ENCODE measurements around the gene ANO2.

The ANO2 gene

GRCh38 chr12:5964913-5965900, 20.1 kb upstream of the ANO2 start:
- DNase-seq: no peak

GRCh38 chr12:5963515-5963914, 18.5 kb upstream of the ANO2 start:
- no peak for DNase-seq

- no peak for DNase-seq
Measured at GRCh38 chr12:5960783-5961182, 15.7 kb upstream of the ANO2 start.

- no peak for DNase-seq
Measured at GRCh38 chr12:5956987-5957386, 11.9 kb upstream of the ANO2 start.

- DNase-seq: no peak
Measured at GRCh38 chr12:5954661-5955060, 9.6 kb upstream of the ANO2 start.

- no peak for DNase-seq
Measured at GRCh38 chr12:5953835-5954586, 9.0 kb upstream of the ANO2 start.

GRCh38 chr12:5952031-5952430, 7.0 kb upstream of the ANO2 start:
- DNase-seq: no peak

GRCh38 chr12:5948696-5949095, 3.6 kb upstream of the ANO2 start:
- DNase-seq: no peak

GRCh38 chr12:5947006-5947405, 1.9 kb upstream of the ANO2 start:
- DNase-seq: no peak

- no peak for DNase-seq
Measured at GRCh38 chr12:5946388-5946787, 1.3 kb upstream of the ANO2 start.

- no peak for DNase-seq
Measured at GRCh38 chr12:5944688-5945070, 380 bp downstream of the ANO2 start.

- no peak for DNase-seq
Measured at GRCh38 chr12:5944053-5944452, 1.0 kb downstream of the ANO2 start.

- DNase-seq: no peak
Measured at GRCh38 chr12:5941907-5942306, 3.2 kb downstream of the ANO2 start.

GRCh38 chr12:5927732-5928516, 17.1 kb downstream of the ANO2 start:
- no peak for DNase-seq

GRCh38 chr12:5925646-5926045, 19.4 kb downstream of the ANO2 start:
- DNase-seq: no peak

- no peak for DNase-seq
Measured at GRCh38 chr12:5924342-5924741, 20.7 kb downstream of the ANO2 start.

GRCh38 chr12:5923751-5924150, 21.3 kb downstream of the ANO2 start:
- DNase-seq: no peak

GRCh38 chr12:5923043-5923605, 21.9 kb downstream of the ANO2 start:
- no peak for DNase-seq

- DNase-seq: no peak
Measured at GRCh38 chr12:5921966-5922899, 22.8 kb downstream of the ANO2 start.

GRCh38 chr12:5921027-5921909, 23.8 kb downstream of the ANO2 start:
- no peak for DNase-seq

Measured in NCI-H187 (cell line).